ENCODE results near the gene TEP1. TPM values are rescaled to one million over a fixed set of nuclear protein-coding genes. Genes with fewer than 3 reads are reported as not detected.
A peak's percentile ranks its signal among the peaks of the same experiment; 100 is the strongest.

The TEP1 gene
- total and polyA plus RNA-seq, 4 donors = 10.3 to 62.4 (median 38.6) TPM

- DNase-seq (no peak), ATAC-seq (ENCODE audit: low FRiP score) (peak; percentile 4)
- H3K4me1 ChIP-seq (ENCODE audit: control insufficient read depth in 1 of 2, insufficient read depth in 2 of 2, low read length in 2 of 2) = no peaks in the 10 kb centered on the region
- intact Hi-C loops (cut with DNase I) = no loop called here
- 80 to 82% methylated on average over 17 of the region's 17 CpGs for WGBS, 2 donors
- H3K9me3 ChIP-seq (ENCODE audit: control insufficient read depth, low read length) = no peaks in the 10 kb centered on the region
- no peak within 1 kb of the TSS for H3K4me3 ChIP-seq (ENCODE audit: low read length in 2 of 2)
- no peaks in the 10 kb centered on the region for H3K36me3 ChIP-seq (ENCODE audit: control insufficient read depth in 1 of 2, insufficient read depth in 2 of 2, low read length in 1 of 2)
- no peak within 1 kb of the TSS for H3K27ac ChIP-seq (ENCODE audit: low read depth in 1 of 2, low read length in 2 of 2)
- H3K27me3 ChIP-seq (ENCODE audit: control insufficient read depth in 1 of 2, insufficient read depth in 2 of 2, low read length in 1 of 2) = no peaks in the 10 kb centered on the region
Measured at GRCh38 chr14:20435582-20436362, 22.5 kb upstream of the TEP1 start, which contains the start of gene KLHL33. Gene KLHL33, minus strand, starts transcription at chr14:20436166. Its CDS starts 355 bp downstream, at chr14:20435811.

- H3K36me3 ChIP-seq (ENCODE audit: control insufficient read depth in 1 of 2, insufficient read depth in 2 of 2, low read length in 1 of 2) = no peaks in the 10 kb centered on the region
- H3K9me3 ChIP-seq (ENCODE audit: control insufficient read depth, low read length) = no peaks in the 10 kb centered on the region
- DNase-seq = peak; percentile 67 to 87
- peak; percentile 85 for ATAC-seq (ENCODE audit: low FRiP score)
- H3K27me3 ChIP-seq (ENCODE audit: control insufficient read depth in 1 of 2, insufficient read depth in 2 of 2, low read length in 1 of 2) = no peaks in the 10 kb centered on the region
- H3K4me3 ChIP-seq (ENCODE audit: low read length in 2 of 2) = no peak overlapping the region
- 12 to 15% methylated on average over 44 of the region's 44 CpGs for WGBS, 2 donors
- intact Hi-C loops (cut with DNase I) = no loop called here
- no peak overlapping the region for H3K27ac ChIP-seq (ENCODE audit: low read depth in 1 of 2, low read length in 2 of 2)
- no peaks in the 10 kb centered on the region for H3K4me1 ChIP-seq (ENCODE audit: control insufficient read depth in 1 of 2, insufficient read depth in 2 of 2, low read length in 2 of 2)
Measured at GRCh38 chr14:20434701-20435581, 21.6 kb upstream of the TEP1 start.

- Histone ChIP-seq H3K27me3 (ENCODE audit: control insufficient read depth in 1 of 2, insufficient read depth in 2 of 2, low read length in 1 of 2) (no peaks in the 10 kb centered on the region), H3K4me3 (ENCODE audit: low read length in 2 of 2) (no peak overlapping the region), H3K4me1 (ENCODE audit: control insufficient read depth in 1 of 2, insufficient read depth in 2 of 2, low read length in 2 of 2) (no peaks in the 10 kb centered on the region), H3K9me3 (ENCODE audit: control insufficient read depth, low read length) (no peaks in the 10 kb centered on the region), H3K36me3 (ENCODE audit: control insufficient read depth in 1 of 2, insufficient read depth in 2 of 2, low read length in 1 of 2) (no peaks in the 10 kb centered on the region), H3K27ac (ENCODE audit: low read depth in 1 of 2, low read length in 2 of 2) (no peak overlapping the region)
- intact Hi-C loops (cut with DNase I) = no loop called here
- WGBS, 2 donors = 66 to 72% methylated on average over 30 of the region's 30 CpGs
- ATAC-seq (ENCODE audit: low FRiP score) (no peak), DNase-seq (no peak)
Measured at GRCh38 chr14:20429801-20430669, 16.7 kb upstream of the TEP1 start.

DNA sequence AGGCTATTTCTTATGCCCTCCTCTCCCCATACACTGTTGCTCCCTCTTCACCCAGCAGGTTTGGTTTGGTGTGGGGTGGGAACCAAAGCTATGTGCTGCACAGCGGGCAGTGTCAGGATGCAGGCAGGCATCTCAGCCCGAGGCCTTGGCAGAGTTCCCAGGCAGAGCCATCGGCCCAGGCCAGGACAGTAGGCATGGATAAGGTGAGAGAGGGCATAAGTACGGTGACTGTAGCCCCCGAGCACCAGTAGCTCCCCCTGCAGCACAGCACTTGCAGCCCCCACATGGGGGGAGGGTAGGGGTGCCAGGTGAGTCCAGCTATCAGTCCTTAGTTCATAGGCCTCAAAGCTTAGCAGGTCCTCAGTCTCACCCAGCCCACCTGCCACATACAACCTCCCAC, 15.5 kb upstream of the TEP1 start:
- ATAC-seq (ENCODE audit: low FRiP score) = peak; percentile 36

GRCh38 chr14:20428010-20428365, 14.7 kb upstream of the TEP1 start:
- no peak overlapping the region for H3K4me3 ChIP-seq (ENCODE audit: low read length in 2 of 2)

More for the DNA sequence above, 15.5 kb upstream of the TEP1 start:
- H3K27ac ChIP-seq (ENCODE audit: low read depth in 1 of 2, low read length in 2 of 2) = no peak overlapping the region
- DNase-seq = no peak
- 44 to 53% methylated on average over 5 of the region's 5 CpGs for WGBS, 2 donors
- H3K27me3 ChIP-seq (ENCODE audit: control insufficient read depth in 1 of 2, insufficient read depth in 2 of 2, low read length in 1 of 2) = no peaks in the 10 kb centered on the region
- H3K36me3 ChIP-seq (ENCODE audit: control insufficient read depth in 1 of 2, insufficient read depth in 2 of 2, low read length in 1 of 2) = no peaks in the 10 kb centered on the region
- H3K4me1 ChIP-seq (ENCODE audit: control insufficient read depth in 1 of 2, insufficient read depth in 2 of 2, low read length in 2 of 2) = no peaks in the 10 kb centered on the region
- intact Hi-C loops (cut with DNase I) = no loop called here
- H3K4me3 ChIP-seq (ENCODE audit: low read length in 2 of 2) = no peak overlapping the region
- no peaks in the 10 kb centered on the region for H3K9me3 ChIP-seq (ENCODE audit: control insufficient read depth, low read length)

GRCh38 chr14:20427231-20428009, 14.1 kb upstream of the TEP1 start:
- DNase-seq (no peak), ATAC-seq (ENCODE audit: low FRiP score) (no peak)
- Histone ChIP-seq H3K36me3 (ENCODE audit: control insufficient read depth in 1 of 2, insufficient read depth in 2 of 2, low read length in 1 of 2) (no peaks in the 10 kb centered on the region), H3K27ac (ENCODE audit: low read depth in 1 of 2, low read length in 2 of 2) (no peak overlapping the region), H3K4me3 (ENCODE audit: low read length in 2 of 2) (no peak overlapping the region), H3K27me3 (ENCODE audit: control insufficient read depth in 1 of 2, insufficient read depth in 2 of 2, low read length in 1 of 2) (no peaks in the 10 kb centered on the region), H3K4me1 (ENCODE audit: control insufficient read depth in 1 of 2, insufficient read depth in 2 of 2, low read length in 2 of 2) (no peaks in the 10 kb centered on the region), H3K9me3 (ENCODE audit: control insufficient read depth, low read length) (no peaks in the 10 kb centered on the region)
- 80 to 85% methylated on average over 5 of the region's 5 CpGs for WGBS, 2 donors
- intact Hi-C loops (cut with DNase I) = no loop called here

More at GRCh38 chr14:20428010-20428365, 14.7 kb upstream of the TEP1 start:
- ATAC-seq (ENCODE audit: low FRiP score) (no peak), DNase-seq (no peak)
- intact Hi-C loops (cut with DNase I) = no loop called here
- H3K9me3 ChIP-seq (ENCODE audit: control insufficient read depth, low read length) = no peaks in the 10 kb centered on the region
- no peaks in the 10 kb centered on the region for H3K36me3 ChIP-seq (ENCODE audit: control insufficient read depth in 1 of 2, insufficient read depth in 2 of 2, low read length in 1 of 2)
- WGBS, 2 donors = 76 to 87% methylated on average over 5 of the region's 5 CpGs
- H3K27me3 ChIP-seq (ENCODE audit: control insufficient read depth in 1 of 2, insufficient read depth in 2 of 2, low read length in 1 of 2) = no peaks in the 10 kb centered on the region
- no peaks in the 10 kb centered on the region for H3K4me1 ChIP-seq (ENCODE audit: control insufficient read depth in 1 of 2, insufficient read depth in 2 of 2, low read length in 2 of 2)
- no peak overlapping the region for H3K27ac ChIP-seq (ENCODE audit: low read depth in 1 of 2, low read length in 2 of 2)

DNA sequence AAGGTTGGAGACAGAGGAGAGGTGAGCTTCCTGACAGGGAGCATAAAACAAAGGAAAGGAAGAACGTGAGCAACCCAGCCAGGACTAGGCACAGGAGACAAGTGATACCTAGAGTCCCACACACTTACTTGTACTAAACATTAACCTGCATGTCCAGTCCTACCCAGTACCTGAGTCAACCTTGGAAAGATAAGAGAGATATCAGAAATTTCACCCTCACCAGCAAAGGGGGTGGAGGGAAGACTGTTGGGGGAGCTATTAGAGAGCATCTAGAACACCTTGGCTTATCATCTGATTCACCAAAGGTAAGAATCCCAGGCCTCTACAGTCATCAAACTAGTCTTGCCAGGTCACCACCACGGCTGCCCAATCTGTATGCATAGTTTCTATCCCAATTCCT, 11.6 kb upstream of the TEP1 start:
- no peak overlapping the region for H3K27ac ChIP-seq (ENCODE audit: low read depth in 1 of 2, low read length in 2 of 2)
- no peaks in the 10 kb centered on the region for H3K27me3 ChIP-seq (ENCODE audit: control insufficient read depth in 1 of 2, insufficient read depth in 2 of 2, low read length in 1 of 2)
- no peaks in the 10 kb centered on the region for H3K36me3 ChIP-seq (ENCODE audit: control insufficient read depth in 1 of 2, insufficient read depth in 2 of 2, low read length in 1 of 2)
- intact Hi-C loops (cut with DNase I) = no loop called here
- H3K4me1 ChIP-seq (ENCODE audit: control insufficient read depth in 1 of 2, insufficient read depth in 2 of 2, low read length in 2 of 2) = no peaks in the 10 kb centered on the region
- 31 to 32% methylated on average over 2 of the region's 2 CpGs for WGBS, 2 donors
- no peak overlapping the region for H3K4me3 ChIP-seq (ENCODE audit: low read length in 2 of 2)
- DNase-seq = no peak
- no peaks in the 10 kb centered on the region for H3K9me3 ChIP-seq (ENCODE audit: control insufficient read depth, low read length)
- no peak for ATAC-seq (ENCODE audit: low FRiP score)

GRCh38 chr14:20422886-20423285, 9.6 kb upstream of the TEP1 start:
- ATAC-seq (ENCODE audit: low FRiP score) (no peak), DNase-seq (no peak)
- intact Hi-C loops (cut with DNase I) = no loop called here
- Histone ChIP-seq H3K9me3 (ENCODE audit: control insufficient read depth, low read length) (no peaks in the 10 kb centered on the region), H3K4me3 (ENCODE audit: low read length in 2 of 2) (no peak overlapping the region), H3K4me1 (ENCODE audit: control insufficient read depth in 1 of 2, insufficient read depth in 2 of 2, low read length in 2 of 2) (no peaks in the 10 kb centered on the region), H3K27ac (ENCODE audit: low read depth in 1 of 2, low read length in 2 of 2) (no peak overlapping the region), H3K27me3 (ENCODE audit: control insufficient read depth in 1 of 2, insufficient read depth in 2 of 2, low read length in 1 of 2) (no peaks in the 10 kb centered on the region), H3K36me3 (ENCODE audit: control insufficient read depth in 1 of 2, insufficient read depth in 2 of 2, low read length in 1 of 2) (no peaks in the 10 kb centered on the region)
- 25 to 51% methylated on average over 2 of the region's 2 CpGs for WGBS, 2 donors
